Ovary (tissue), 9 donors: ENCODE measurements around the gene GDF11. TPM values are rescaled to one million over a fixed set of nuclear protein-coding genes. Genes with fewer than 3 reads are reported as not detected.
"Not testable (repeated sequence)": the region's sequence is repeated elsewhere in the genome, so short reads cannot be mapped to it uniquely, and the experiment has no call there.

Experiments used
- DNase-seq, 5 donors: peaks; one replicate each; pipeline ENCODE4 v3.0.0-alpha.2; 2019 to 2020
- H3K27ac ChIP-seq, 2 donors: fragments of 200-600 bp; one replicate each; pipeline versions ENCODE4 v1.5.1 to v1.8.0; 2019 to 2022
- H3K27me3 ChIP-seq: fragments of 200-600 bp; one replicate; pipeline ENCODE4 v1.8.0; 2022
- H3K36me3 ChIP-seq: fragments of 200-600 bp; sonication (generic); one replicate; pipeline ENCODE4 v1.5.1; 2019
- H3K4me1 ChIP-seq: one replicate; pipeline ENCODE4 v1.8.1; 2013; ENCODE audit warnings: mild to moderate bottlenecking, moderate library complexity; ENCODE audit not compliant: insufficient read depth
- H3K4me3 ChIP-seq: fragments of 200-600 bp; sonication (generic); one replicate; pipeline ENCODE4 v1.5.1; 2017
- H3K9me3 ChIP-seq, 2 donors: fragments of 200-600 bp in 1 of 2; sonication (generic) in 1 of 2; one replicate each; pipeline versions ENCODE4 v1.5.1 to v1.8.1; 2013 to 2019; ENCODE audit warnings: mild to moderate bottlenecking in 1 of 2, moderate library complexity in 1 of 2
- CTCF ChIP-seq, 3 donors: fragments of 450-650 bp in 2 of 3; fragments of 200-600 bp in 1 of 3; IDR thresholded peaks; one replicate each; pipeline versions ENCODE4 v1.5.1 to v1.8.0; 2016 to 2022; ENCODE audit warnings: antibody characterized with exemption in 3 of 3, mild to moderate bottlenecking in 1 of 3
- EP300 ChIP-seq: sonication (generic); formaldehyde crosslinking; IDR thresholded peaks from one replicate; pipeline ENCODE4 v1.6.1; 2017; ENCODE audit warnings: antibody characterized with exemption
- POLR2A ChIP-seq: fragments of 450-650 bp; IDR thresholded peaks from one replicate; pipeline ENCODE4 v1.6.1; 2017; ENCODE audit warnings: antibody characterized with exemption, mild to moderate bottlenecking, moderate library complexity
- WGBS, 3 donors: extraction: QIAGEN DNeasy Blood & Tissue Kit in 1 of 3; methylation state at CpG; one replicate each; pipeline versions ENCODE4 v1.1.5 to v1.1.7; 2013 to 2017; 5-methylcytosine and 5-hydroxymethylcytosine counted together
- intact Hi-C, 4 donors: fragments of 100-400 bp; cut with DNase I; formaldehyde crosslinking; loops; one replicate each; pipeline versions ENCODE4 v1.11.0 to v1.15.1; 2022 to 2023
- polyA plus RNA-seq, 2 donors: library from polyadenylated mRNA; stranded (reverse); fragments of 200-250 nt in 1 of 2; fragments of 350-450 nt in 1 of 2; fragmentation: Illumina TruSeq in 1 of 2; extraction: RNeasy Lipid Tissue Mini Kit (QIAGEN cat#74804) in 1 of 2; gene quantifications; one replicate each; pipeline ENCODE4 v1.2.3, GENCODE V29; 2013 to 2014
- total RNA-seq, 7 donors: library from RNA; depleted of rRNA in 2 of 7; stranded (reverse); fragments of >200 nt in 2 of 7; fragmentation: NEBNext Ultra II Directional in 3 of 7; extraction: Animal tissue kit (Norgen Biotek cat#: 25700) in 3 of 7; gene quantifications; one replicate each; pipeline versions ENCODE4 v1.1.0 to v1.2.4, GENCODE V29; 2016 to 2023
- donor health status: DM: no; HTN: no; CAD: no; lungs with moderate emphysema.
- donor health status: DM: no; HTN: no; CAD: no.
- donor health status: Bipolar disorder and iron deficiency.
- donor health status: DM: yes; HTN: yes; CAD: no.
- donor health status: DM: no; HTN: no; CAD: no.
- donor health status: DM: yes; HTN: yes; CAD: no.

The GDF11 gene
- total and polyA plus RNA-seq, 9 donors: 2.2 to 27.7 (median 9.8) TPM

GRCh38 chr12:55746174-55746912 is 3.4 kb downstream of the GDF11 start:
- no peaks in the 10 kb centered on the region for H3K36me3 ChIP-seq
- 31 to 41% (median 35%) methylated on average over 3 of the region's 3 CpGs for WGBS, 3 donors
- H3K4me3 ChIP-seq: no peak overlapping the region
- TF ChIP-seq EP300: no peak
- H3K9me3 ChIP-seq: no peaks in the 10 kb centered on the region
- DNase-seq: no peak
- intact Hi-C loops: loop anchor here in 3 of 4 donors (5.0 to 10.0 kb wide), 4 partner anchors 48 to 298 kb away; partner anchors contain the start of genes ORMDL2 (in 1 of the 3), RPS26 (in 1 of the 3) and SARNP (in 1 of the 3)
- peaks cover 12% of the 10 kb centered on the region for H3K4me1 ChIP-seq
- peak overlapping the region; percentile 3 to 57 for H3K27ac ChIP-seq
- no peaks in the 10 kb centered on the region for H3K27me3 ChIP-seq

DNA sequence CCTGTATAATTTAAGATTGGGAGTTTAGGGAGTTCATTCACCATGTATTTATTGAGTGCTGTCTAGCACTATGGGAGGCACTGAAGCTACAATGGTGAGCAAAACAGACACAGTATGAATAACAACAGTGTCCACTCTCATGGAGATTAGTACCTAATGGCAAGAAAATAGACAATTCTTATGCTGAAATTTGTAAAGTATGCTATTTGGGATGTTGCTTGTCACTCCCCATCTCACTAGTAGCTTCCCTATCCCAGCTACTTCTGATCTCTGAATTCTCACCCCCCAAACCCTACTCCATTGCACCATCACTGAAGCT is 4.0 kb downstream of the GDF11 start:
- intact Hi-C loops: loop anchor here in 3 of 4 donors (5.0 to 10.0 kb wide), 4 partner anchors 48 to 298 kb away; partner anchors contain the start of genes ORMDL2 (in 1 of the 3), RPS26 (in 1 of the 3) and SARNP (in 1 of the 3)

GRCh38 chr12:55748230-55748993 is 5.5 kb downstream of the GDF11 start:
- peaks cover 12% of the 10 kb centered on the region for H3K4me1 ChIP-seq
- TF ChIP-seq POLR2A (no peak), CTCF (IDR thresholded peaks at IDR 0.05) (no peak), EP300 (no peak)
- no peaks in the 10 kb centered on the region for H3K9me3 ChIP-seq
- no peaks in the 10 kb centered on the region for H3K27me3 ChIP-seq
- WGBS, 3 donors: 84 to 91% (median 87%) methylated on average over 18 of the region's 18 CpGs
- no peaks in the 10 kb centered on the region for H3K36me3 ChIP-seq
- no peak overlapping the region for H3K27ac ChIP-seq
- no peak for DNase-seq
- H3K4me3 ChIP-seq: no peak overlapping the region
- intact Hi-C loops: loop anchor here in 3 of 4 donors (5.0 to 10.0 kb wide), 4 partner anchors 46 to 296 kb away; partner anchors contain the start of genes ORMDL2 (in 1 of the 3), RPS26 (in 1 of the 3) and SARNP (in 1 of the 3)

More for the DNA sequence above, 4.0 kb downstream of the GDF11 start:
- Histone ChIP-seq H3K4me3 (no peak overlapping the region), H3K27ac (no peak overlapping the region), H3K27me3 (no peaks in the 10 kb centered on the region), H3K36me3 (no peaks in the 10 kb centered on the region), H3K9me3 (no peaks in the 10 kb centered on the region), H3K4me1 (peaks cover 12% of the 10 kb centered on the region)
- no peak for TF ChIP-seq CTCF (IDR thresholded peaks at IDR 0.05)
- TF ChIP-seq POLR2A: no peak
- no peak for TF ChIP-seq EP300
- no peak for DNase-seq

- Histone ChIP-seq H3K27me3 (no peaks in the 10 kb centered on the region), H3K4me3 (no peak overlapping the region), H3K4me1 (no peaks in the 10 kb centered on the region), H3K36me3 (no peaks in the 10 kb centered on the region), H3K27ac (no peak overlapping the region), H3K9me3 (no peaks in the 10 kb centered on the region)
- no peak for TF ChIP-seq POLR2A
- no peak for DNase-seq
- intact Hi-C loops: loop anchor here in 1 of 4 donors (10.0 kb wide), 1 partner anchor 60 kb away; the partner anchor contains the start of genes ORMDL2 and SARNP
- 58 to 65% (median 59%) methylated on average over 2 of the region's 2 CpGs for WGBS, 3 donors
These were observed 12.3 kb downstream of the GDF11 start for GRCh38 chr12:55755246-55755645.

- Histone ChIP-seq H3K27me3 (no peaks in the 10 kb centered on the region), H3K4me3 (no peak overlapping the region), H3K4me1 (no peaks in the 10 kb centered on the region), H3K36me3 (no peaks in the 10 kb centered on the region), H3K27ac (no peak overlapping the region), H3K9me3 (no peaks in the 10 kb centered on the region)
- WGBS, 3 donors: 64 to 68% (median 68%) methylated on average over 2 of the region's 2 CpGs
- intact Hi-C loops: loop anchor here in 1 of 4 donors (10.0 kb wide), 1 partner anchor 57 kb away; the partner anchor contains the start of genes ORMDL2 and SARNP
- no peak for TF ChIP-seq CTCF (IDR thresholded peaks at IDR 0.05)
- TF ChIP-seq EP300: no peak
- no peak for TF ChIP-seq POLR2A
- no peak for DNase-seq
These were observed 14.8 kb downstream of the GDF11 start for GRCh38 chr12:55757701-55758100.

DNA sequence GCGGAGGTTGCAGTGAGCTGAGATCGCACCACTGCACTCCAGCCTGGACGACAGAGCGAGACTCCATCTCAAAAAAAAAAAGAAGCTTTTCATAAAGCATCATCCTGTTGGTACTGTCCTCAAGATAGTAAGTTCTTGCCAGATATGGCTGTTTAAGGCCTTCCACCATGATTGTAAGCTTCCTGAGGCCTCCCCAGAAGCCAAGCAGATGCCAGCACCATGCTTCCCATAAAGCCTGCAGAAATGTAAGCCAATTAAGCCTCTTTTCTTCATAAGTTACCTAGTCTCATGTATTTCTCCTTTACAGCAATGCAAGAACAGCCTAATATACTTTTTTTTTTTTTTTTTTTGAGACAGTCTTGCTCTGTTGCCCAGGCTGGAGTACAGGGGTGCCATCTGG is 15.7 kb downstream of the GDF11 start:
- intact Hi-C loops: loop anchor here in 1 of 4 donors (10.0 kb wide), 1 partner anchor 56 kb away; the partner anchor contains the start of genes ORMDL2 and SARNP
- not testable (repeated sequence) for H3K4me1 ChIP-seq, H3K27ac ChIP-seq, H3K4me3 ChIP-seq, H3K27me3 ChIP-seq, H3K9me3 ChIP-seq, H3K36me3 ChIP-seq, DNase-seq
- WGBS, 3 donors: 96 to 100% (median 97%) methylated on average over 4 of the region's 4 CpGs
